H4 (cell line): ENCODE measurements around the gene RASSF6. TPM values are rescaled to one million over a fixed set of nuclear protein-coding genes. Genes with fewer than 3 reads are reported as not detected.
"Not testable (repeated sequence)": the region's sequence is repeated elsewhere in the genome, so short reads cannot be mapped to it uniquely, and the experiment has no call there.

ENCODE experiments used
- DNase-seq: peaks from one replicate; pipeline ENCODE4 v3.0.0-alpha.2; 2015; ENCODE audit warnings: low spot score
- total RNA-seq: library from RNA; depleted of rRNA; stranded (reverse); fragments of >200 nt; shearing (Covaris generic); gene quantifications from 2 replicates; pipeline ENCODE4 v1.2.3, GENCODE V29; 2014

The RASSF6 gene
- total RNA-seq, 1 experiment from 2014 or later, result 0.08 TPM

DNA sequence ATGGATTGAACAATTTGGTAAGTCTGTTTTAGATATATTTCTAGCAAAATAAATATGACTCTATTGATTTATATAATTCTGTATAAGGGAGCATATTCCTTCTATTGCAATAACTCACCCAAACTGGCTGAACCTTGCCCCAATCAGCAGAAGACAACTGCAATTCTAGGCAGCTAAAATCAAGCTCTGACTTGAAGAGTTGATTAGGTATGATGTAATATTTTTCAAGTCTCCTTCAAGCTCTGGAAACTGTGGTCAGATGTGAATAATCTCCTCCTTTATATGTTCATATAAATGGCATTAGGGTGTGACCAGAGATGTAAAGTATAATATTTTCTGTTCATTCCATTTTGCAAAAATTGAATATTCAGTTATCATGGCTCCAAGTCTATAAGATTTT lies 8.2 kb downstream of the RASSF6 start:
- no peak for DNase-seq

DNA sequence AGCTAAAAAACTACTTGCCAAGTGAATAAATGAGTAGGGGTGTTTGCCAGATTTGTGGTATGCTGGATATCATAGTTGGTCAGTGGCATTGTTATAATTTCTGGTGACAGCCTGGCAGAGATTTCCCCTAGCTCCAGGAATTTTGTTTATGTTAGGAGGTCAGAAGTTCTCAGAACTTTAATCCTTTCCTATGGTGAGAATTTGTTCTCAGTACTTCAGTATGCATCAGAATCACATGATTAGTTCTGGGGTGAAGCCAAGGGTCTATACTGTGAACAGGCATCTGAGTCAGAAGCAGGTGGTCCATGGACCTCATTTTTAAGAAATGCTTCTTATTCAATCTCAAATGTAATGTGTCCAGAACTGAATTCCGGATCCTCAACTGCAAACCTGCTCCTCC lies 10.5 kb downstream of the RASSF6 start:
- DNase-seq, result peak; percentile 72

DNA sequence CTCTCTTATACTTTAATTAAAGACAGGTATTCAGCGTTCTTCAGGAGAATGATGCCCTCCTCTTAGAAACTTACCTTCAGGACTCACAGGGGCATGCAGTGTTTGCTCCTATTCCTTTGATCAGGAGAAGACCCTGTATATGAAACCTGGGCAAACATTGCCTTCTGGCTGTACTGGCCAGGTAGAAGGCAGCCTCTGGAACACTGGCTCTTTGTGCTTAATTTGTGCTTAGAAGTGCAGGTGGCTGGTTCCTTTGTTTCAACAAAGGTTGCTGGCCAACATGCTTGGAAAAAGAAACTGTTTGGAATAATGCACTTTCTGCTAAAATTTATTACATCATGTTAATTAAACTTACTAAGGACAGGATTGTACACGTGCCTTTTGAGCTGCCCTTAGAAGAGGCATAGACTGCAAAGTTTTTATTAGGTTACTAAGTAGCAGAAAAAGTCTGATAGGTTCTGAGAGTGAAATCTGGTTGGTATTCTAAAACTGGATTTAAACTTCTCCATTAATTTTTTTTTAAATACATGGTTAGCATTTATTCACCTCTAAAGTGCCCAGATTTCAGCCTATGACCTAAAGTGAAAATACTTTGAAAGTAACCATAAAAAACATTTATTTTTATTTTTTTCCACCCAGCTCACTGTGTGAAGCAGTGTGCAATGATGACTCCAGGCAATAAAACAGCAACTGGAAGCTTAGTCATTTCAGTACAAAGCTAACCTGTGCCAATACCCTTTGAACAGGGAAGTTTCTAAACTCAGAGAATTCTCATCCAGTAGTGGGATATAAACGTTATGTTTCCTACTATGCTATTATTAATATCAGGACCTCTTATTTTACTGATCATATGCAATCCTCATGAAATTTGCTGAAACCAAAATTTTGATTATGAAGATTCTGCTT lies 11.3 kb downstream of the RASSF6 start:
- DNase-seq, result peak; percentile 60

DNA sequence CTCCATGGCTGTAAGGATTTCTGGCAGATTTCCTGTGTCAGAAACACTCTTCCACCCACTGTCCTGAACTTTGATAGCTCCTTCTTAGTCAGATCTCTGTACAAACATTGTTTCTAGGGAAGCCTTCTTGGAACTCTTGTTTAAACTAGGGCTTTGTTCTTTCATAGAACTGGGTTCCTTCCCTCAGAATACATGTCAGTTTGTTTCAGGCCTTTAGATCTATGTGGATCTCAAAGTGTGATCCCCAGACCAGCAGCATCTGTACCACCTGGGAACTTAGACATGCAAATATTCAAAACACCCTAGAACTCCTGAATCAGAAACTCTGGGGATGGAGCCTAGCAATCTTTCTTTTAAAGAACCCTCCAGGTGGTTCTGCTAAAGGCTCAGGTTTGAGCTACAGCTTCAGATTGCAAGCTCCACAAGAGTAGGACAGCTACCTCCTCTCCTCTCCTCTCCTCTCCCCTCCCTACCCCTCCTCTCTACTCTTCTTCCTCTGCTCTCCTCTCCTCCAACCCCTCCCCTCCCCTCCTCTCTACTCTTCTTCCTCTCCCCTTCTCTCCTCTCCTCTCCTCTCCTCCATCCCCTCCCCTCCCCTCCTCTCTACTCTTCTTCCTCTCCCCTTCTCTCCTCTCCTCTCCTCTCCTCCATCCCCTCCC lies 12.7 kb downstream of the RASSF6 start:
- no peak for DNase-seq

DNA sequence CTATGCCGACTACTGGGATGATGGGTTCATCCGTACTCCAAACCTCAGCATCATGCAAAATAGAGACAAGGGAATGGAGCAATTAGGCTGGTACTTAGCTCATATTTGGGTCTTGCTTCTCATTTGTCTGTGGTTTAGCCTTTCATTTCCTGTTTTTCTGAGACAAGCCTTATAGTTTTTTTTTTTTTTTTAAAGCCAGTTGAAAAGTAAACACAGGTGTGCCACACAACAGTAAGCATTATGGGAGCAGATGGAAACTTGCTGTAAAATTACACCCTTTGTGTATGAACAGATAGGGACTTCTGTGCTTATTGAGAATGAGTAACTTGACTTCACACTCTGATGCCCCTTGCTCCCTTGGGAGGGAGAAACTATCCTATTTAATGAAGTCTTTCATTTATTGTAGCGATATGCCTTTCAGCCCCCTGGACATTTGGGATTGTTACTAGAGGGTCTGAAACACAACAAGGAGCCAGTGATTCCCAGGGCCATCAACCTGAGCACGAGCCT lies 13.7 kb downstream of the RASSF6 start:
- DNase-seq, result peak; percentile 31

DNA sequence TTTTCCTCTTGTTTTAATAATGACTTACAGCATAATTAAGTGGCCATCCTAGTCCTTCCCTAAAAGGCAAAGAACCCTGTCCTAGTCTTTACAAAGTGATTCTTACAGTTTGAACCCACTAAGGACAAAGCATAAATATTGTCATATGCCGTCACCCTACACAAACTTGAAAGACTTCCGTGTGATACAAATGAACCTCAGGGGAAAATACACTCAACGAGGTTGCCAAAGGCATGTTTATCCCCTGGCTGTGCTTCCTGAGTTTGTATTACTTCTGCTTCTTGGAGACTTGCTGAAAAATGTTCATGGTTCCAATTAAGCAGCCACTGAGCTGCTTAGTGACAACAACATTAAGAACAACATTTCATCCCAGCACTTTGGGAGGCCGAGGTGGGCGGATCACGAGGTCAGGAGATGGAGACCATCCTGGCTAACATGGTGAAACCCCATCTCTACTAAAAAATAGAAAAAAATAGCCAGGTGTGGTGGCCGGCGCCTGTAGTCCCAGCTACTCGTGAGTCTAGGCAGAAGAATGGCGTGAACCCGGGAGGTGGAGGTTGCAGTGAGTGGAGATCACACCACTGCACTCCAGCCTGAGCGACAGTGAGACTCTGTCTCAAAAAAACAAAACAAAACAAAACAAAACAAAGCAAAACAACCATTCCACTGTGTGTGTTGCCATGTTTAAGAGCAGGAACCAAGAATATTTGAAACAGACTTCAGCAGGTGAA lies 16.2 kb downstream of the RASSF6 start:
- peak; percentile 47 for DNase-seq

DNA sequence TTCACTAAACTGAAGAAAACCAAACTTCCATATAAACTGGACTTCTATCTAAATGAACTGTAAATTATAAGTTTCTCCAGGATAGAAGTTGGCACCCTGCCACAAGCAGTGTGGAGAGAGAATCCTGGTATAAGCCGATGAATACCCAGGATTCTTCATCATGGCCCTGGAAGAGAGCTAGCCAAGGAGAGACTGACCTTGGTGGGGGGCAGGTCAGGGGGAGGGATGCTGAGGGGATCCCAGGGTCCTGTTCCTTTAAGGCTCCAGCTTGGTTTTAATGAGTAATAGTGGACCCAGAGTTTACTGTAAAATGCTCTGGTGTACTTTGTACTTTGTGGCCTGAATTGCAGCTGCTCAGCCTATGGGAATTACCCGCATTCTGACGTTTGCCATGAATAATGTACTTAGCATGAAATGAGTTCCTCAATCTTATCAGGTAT lies 16.9 kb downstream of the RASSF6 start:
- peak; percentile 81 for DNase-seq

DNA sequence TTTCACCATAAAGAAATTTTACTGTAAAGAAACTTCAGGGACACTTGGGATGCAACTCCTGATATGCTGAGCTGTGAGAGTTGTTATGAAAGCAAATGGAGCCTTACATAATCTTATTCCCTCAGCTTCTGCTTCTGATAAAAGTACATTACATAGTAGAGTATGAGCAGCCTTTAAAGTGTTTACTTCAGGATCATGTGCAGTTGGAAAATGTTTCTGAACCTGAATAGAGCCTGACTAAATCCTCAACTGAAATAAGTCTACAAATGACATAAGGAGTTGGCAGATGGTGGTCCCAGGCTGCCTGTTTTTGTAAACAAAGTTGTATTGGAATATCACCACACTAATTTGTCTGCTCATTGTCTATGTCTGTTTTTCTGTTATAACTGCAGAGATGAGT lies 19.3 kb downstream of the RASSF6 start:
- DNase-seq, result no peak

DNA sequence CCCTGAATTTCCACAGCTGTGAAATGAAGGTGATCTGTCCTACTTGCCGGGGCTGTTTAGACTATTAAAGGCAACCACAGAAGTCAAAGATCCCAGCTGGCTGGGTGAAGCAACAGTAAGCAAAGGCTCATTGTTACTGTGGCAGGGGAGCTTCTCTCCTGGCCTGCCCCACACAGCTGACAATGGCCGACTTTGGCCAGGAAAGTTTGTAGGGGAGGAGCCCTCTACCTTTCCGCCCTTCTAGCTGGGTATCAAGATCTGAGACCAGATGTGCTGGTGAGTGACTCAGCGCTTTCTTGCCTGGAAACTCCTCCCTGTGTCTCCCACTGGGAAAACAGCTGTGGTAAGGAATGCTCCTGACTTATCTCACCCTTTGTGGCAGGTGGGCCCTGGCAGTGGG lies 21.1 kb downstream of the RASSF6 start:
- peak; percentile 96 for DNase-seq

DNA sequence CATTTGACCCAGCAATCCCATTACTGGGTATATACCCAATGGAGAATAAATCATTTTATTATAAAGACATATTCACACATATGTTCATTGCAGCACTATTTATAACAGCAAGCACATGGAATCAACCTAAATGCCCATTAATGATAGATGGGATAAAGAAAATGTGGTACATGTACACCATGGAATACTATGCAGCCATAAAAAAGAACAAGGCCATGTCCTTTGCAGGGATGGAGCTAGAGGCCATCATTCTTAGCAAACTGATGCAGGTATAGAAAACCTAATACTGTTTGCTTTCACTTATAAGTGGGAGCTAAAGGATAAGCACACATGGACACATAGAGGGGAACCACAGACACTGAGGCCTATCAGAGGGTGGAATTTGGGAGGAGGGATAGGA lies 22.6 kb downstream of the RASSF6 start:
- no peak for DNase-seq

DNA sequence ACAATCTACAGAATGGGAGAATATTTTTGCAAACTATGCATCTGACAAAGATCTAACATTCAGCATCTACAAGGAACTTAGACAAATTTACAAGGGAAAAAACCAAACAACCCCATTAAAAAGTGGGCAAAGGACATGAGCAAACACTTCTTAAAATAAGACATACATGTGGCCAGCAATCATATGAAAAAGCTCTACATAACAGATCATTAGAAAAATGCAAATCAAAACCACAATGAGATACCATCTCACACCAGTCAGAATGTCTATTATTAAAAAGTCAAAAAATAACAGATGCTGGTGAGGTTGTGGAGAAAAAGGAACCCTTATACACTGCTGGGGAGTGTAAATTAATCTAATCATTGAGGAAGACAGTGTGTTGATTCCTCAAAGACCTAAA lies 23.1 kb downstream of the RASSF6 start:
- DNase-seq, result not testable (repeated sequence)

DNA sequence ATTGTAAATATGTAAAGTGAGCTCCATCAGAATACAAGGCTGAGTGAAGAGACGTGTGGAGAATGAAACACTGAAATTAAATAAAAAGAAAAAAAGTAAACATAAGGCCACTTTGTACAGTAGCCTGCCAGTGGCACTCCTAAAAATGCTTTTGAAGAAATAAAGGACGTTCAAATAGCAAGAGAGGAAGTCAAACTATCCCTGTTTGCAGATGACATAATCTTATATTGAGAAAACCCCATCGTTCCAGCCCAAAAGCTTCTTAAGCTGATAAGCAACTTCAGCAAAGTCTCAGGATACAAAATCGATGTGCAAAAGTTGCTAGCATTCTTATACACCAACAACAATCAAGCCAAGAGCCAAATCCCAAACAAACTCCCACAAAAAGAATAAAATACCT lies 24.2 kb downstream of the RASSF6 start:
- no peak for DNase-seq

DNA sequence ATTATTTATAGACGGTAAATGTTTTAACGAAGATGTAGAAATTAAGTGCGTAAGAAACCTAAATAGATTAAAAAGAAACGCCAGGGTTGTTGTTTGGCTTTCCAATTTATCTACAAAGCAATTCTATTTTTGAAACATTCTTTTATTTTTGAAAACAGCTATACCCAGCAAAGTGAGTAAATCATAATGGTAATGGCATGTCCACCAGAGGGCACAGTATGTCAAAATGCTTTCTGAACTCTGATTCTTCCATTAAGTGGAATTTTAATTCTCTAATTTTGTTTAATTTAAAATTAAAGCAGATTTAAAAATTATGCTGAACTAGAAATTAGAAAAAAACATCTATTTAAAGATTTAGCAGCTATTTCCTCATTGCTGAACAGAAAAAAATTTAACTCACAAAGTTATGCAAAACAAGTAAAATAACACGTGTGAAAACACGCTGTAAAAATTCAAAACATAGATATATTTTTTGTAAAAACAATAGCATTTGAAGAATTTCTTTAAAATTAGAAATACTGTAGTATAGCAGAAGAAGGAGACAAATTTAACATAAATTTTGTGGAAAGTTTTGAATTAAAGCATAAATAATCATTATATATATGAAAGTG lies 26.5 kb downstream of the RASSF6 start:
- no peak for DNase-seq

DNA sequence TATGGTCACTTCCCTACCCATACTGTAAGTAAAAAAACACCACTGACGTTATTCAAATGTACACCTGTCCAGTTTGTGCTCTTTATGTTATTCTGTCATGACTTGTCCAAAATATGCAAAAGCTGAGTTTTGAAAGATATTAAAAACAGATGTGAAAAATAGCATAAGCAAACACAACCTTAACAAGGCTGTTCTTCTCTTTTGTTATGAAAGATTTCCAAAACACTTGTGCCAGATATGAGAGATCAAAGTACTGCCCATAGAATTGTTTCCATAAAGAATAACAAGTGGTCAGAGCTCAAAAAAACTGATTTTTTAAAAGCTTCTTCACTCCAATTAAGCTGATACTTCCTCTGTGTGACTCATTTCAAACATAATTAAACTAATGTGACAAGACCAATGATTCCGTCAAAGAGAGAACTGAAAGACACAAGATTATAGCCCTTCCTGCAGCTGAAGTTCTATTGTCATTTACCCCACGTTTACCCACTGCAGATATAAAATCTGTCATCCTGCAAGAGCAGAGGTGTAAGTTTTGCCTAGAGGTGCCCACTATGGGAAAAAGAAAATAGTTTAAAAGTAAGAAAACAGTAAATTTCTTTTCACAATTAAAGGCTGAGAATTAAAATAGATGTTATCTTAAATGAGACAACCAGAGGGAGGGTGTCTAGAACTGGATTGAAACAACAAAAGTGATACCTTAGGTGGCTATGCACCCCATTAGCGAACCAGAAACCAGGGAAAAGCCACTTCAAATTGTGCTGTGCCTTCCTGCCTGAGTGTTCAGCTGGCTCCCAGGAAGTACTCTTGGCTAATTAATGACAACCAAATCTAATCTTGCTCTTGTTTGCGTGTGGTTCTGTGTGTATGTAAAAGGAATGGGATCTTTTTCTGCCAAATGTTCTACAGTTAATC lies 30.1 kb downstream of the RASSF6 start:
- DNase-seq, result no peak

DNA sequence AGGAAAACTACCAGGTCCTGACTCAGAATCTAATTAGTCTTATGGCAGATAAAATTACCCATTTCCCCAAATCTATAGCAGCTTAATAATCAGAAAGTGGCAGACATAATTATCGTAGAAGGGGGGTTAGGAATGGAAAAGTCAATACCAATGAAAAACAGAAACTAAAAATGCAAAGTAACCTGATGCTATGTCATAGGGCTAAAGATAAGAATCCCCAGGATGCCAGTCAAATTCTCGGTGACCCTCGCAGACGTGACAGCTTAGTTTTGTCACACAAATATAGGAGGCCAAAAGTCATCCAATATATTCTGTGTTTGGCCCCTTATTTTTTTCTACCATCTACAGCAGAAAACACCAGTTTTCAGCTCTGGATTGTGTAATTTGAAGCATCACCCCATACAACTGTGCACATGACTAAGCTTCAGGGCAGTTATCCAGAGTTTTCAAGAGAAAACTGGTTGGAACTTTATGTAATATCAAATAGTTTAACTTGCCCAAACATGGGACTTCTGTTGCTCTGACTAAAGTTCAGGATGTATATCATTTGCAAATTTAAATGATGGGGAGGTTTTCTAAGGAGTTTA lies 30.9 kb downstream of the RASSF6 start:
- DNase-seq, result peak; percentile 28

DNA sequence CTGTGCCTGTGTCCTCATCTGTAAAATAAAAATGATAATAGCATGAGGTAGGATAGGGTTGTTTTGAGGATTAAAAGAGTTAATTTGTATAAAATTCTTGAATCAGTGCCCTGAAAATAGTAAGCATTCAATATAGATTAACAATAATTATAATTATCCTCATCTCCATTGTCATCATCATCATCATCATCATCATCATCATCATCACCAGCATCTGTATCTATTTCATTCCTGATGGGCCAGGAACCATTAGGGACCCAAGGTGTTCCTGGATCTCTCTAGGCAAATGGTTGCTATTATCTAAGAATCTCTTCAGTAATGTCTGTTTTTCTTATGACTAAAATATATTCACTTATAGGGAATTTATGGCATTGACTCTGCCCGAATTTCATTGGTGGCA lies 31.6 kb downstream of the RASSF6 start:
- no peak for DNase-seq

DNA sequence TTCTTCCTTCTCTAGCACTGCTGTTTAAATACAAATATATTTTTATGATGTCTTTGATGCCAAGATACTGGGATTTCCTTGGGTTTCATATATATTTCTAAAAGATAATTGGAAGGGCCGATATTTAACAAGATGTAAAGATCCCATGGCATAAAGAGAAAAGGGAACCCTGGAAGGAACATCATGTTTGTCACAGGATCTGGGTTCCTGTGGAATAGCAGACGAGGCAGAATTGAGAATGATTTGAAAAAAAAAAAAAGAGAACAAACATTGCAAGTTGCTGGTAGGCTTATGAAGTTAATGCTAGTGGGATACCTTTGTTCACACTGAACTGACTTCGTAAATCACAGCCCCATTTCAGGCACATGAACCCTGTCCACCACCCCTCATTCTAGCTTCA lies 33.6 kb downstream of the RASSF6 start:
- no peak for DNase-seq

DNA sequence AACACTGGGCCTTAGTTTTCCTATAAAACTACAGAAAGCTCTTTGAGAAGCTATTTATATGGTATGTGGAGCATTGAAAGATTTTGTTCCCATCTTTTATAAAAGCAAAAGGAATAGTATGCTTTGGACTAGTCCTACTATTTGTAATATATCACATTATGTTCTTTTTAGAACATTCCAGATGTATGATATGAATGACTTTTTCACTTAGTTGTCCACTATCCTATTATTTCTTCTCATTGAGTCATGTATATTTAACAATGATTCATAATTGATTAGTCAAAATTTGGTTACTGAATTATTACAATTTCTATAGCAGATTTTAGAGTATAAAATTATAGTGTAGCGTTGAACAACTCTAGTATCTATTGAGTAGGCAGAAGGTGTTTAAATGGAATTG lies 34.2 kb downstream of the RASSF6 start:
- DNase-seq, result no peak

DNA sequence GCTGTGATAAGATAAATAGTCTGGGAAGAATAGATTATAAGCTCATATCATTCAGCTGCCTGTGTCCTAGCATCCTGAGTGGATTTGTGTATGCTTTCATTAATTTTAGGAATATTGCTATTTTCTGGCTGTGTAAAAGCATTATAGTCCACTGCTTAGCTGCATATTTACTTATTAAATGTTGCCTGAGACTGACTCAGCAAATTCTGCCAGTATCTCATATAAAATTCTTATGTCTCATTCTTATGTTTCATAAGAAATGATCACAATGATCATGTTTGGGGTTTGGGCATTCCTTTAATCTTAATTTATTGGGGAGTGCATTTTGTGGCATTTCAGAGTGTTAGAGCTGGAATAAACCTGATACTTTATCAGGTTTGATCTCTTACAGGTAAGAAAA lies 34.9 kb downstream of the RASSF6 start:
- DNase-seq, result no peak

DNA sequence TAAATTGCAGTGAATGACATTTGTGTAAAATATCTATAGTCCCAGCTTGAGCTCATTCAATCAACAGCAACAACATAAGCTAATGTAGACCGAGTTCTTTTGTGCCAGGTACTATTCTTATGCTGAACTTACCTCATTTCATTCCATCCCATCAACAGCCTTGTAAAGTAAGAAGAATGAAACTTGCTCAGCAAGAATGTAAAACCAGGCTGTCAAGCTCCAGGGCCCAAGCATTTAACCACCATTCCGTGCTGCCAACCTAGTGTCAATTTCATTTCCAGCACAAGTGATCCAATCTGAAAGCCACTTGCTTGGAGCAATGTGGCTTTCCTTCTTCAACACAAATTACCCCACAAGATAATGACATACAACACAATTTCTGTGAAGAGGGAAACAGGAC lies 36.6 kb downstream of the RASSF6 start:
- DNase-seq, result no peak
